ENCODE measurements around the gene EVC2. TPM values are rescaled to one million over a fixed set of nuclear protein-coding genes. Genes with fewer than 3 reads are reported as not detected.
A peak's percentile ranks its signal among the peaks of the same experiment; 100 is the strongest.

The EVC2 gene
- total and polyA plus RNA-seq, 2 of the 13 experiments (the other 11 are each of a cell fraction or from before 2014, with no cell fraction given), result not detected

DNA sequence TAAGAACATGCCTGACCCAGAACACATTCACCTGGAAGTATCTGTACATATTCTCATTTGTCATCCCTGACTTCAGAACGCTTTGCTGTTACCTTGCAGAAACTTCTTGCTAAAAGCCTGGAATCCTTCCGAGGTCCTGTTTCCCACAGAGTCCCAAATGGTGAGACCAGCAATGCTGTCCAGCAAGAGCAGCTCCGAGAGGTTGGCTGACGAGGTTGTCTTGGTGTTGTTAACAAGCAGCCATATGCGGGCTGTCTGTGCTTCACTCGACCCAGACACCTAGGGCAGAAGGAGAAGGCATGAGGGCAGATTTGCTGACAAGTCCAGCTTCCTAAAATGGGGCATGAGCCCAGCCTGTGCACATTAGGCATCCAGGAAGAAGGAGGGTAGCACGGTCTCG lies 19.3 kb downstream of the EVC2 start:
- Histone ChIP-seq H3K4me1 (ENCODE audit: insufficient read depth, low read length) (no peaks in the 10 kb centered on the region), H3K4me2 (ENCODE audit: low read depth, low read length) (no peak overlapping the region), H3K27me3 (ENCODE audit: control insufficient read depth in 1 of 2, insufficient read depth in 2 of 2, low read length in 2 of 2) (peaks cover 0 to 6% of the 10 kb centered on the region in 2 experiments; a peak in 2 of 5 replicates), H3K79me2 (ENCODE audit: insufficient read depth, low read length) (no peaks in the 10 kb centered on the region), H3K9ac (ENCODE audit: insufficient read depth, low read depth, low read length) (no peak overlapping the region), H3K4me3 (replicated peaks in 1 of 3; ENCODE audit: insufficient read depth in 1 of 3, low read depth in 2 of 3, low read length in 3 of 3) (no peak overlapping the region), H3K27ac (ENCODE audit: extremely low read length, insufficient read depth, low read length) (no peak overlapping the region), H4K20me1 (ENCODE audit: insufficient read depth, low read length) (no peaks in the 10 kb centered on the region), H3K9me3 (ENCODE audit: low read length) (no peaks in the 10 kb centered on the region), H2AFZ (ENCODE audit: low read length) (no peak overlapping the region), H3K36me3 (replicated peaks in 1 of 2; ENCODE audit: control insufficient read depth in 1 of 2, insufficient read depth in 2 of 2, low read length in 2 of 2) (no peaks in the 10 kb centered on the region)
- no TSS peak for BruUV-seq (replicated peaks)
- ATAC-seq (no peak), FAIRE-seq (no peak), DNase-seq (ENCODE audit: low spot score) (no peak)
- 21% methylated on average over 7 of the region's 8 CpGs for WGBS (ENCODE audit: low lambda C conversion rate)
- POLR2A ChIA-PET, result no interaction called here
- in situ Hi-C loops (cut with HindIII; ENCODE audit: extremely low pct_ligation_motif_present, low pct_unique_long_range_greater_than_20kb), result no loop called here
- intact Hi-C loops (cut with micrococcal nuclease; ENCODE audit: unreplicated experiment), result no loop called here
- TF ChIP-seq, protein P1, sequence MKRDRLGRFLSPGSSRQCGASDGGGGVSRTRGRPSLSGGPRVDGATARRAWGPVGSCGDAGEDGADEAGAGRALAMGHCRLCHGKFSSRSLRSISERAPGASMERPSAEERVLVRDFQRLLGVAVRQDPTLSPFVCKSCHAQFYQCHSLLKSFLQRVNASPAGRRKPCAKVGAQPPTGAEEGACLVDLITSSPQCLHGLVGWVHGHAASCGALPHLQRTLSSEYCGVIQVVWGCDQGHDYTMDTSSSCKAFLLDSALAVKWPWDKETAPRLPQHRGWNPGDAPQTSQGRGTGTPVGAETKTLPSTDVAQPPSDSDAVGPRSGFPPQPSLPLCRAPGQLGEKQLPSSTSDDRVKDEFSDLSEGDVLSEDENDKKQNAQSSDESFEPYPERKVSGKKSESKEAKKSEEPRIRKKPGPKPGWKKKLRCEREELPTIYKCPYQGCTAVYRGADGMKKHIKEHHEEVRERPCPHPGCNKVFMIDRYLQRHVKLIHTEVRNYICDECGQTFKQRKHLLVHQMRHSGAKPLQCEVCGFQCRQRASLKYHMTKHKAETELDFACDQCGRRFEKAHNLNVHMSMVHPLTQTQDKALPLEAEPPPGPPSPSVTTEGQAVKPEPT (CRISPR knock-in tag; IDR thresholded peaks at IDR 0.05; ENCODE audit: low read depth), result no peak
- TF ChIP-seq, protein P2, sequence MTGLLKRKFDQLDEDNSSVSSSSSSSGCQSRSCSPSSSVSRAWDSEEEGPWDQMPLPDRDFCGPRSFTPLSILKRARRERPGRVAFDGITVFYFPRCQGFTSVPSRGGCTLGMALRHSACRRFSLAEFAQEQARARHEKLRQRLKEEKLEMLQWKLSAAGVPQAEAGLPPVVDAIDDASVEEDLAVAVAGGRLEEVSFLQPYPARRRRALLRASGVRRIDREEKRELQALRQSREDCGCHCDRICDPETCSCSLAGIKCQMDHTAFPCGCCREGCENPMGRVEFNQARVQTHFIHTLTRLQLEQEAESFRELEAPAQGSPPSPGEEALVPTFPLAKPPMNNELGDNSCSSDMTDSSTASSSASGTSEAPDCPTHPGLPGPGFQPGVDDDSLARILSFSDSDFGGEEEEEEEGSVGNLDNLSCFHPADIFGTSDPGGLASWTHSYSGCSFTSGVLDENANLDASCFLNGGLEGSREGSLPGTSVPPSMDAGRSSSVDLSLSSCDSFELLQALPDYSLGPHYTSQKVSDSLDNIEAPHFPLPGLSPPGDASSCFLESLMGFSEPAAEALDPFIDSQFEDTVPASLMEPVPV (CRISPR knock-in tag; IDR thresholded peaks at IDR 0.05), result no peak
- CTCF ChIA-PET (ENCODE audit: low intra/inter-chr PET ratio, low total read pairs), result no interaction called here

DNA sequence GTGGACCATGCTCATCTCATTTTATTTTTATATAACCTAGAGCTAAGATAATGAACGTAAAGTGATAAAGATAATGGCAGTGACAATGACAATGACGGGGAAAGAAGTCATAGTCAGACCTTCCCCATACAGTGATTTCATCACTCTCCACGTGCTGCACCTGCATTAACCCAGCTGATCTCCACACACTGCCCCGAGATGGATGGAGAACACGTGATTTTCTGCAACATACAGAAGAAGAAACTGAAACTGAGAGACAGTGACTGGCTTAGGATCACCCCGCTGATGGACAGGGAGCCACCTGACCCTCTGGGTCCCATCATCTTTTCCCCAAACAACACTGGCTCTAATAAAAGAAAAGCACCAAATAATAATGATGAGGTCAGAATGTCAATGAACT lies 22.0 kb downstream of the EVC2 start:
- Histone ChIP-seq H3K9me3 (ENCODE audit: low read length) (no peaks in the 10 kb centered on the region), H3K27me3 (ENCODE audit: control insufficient read depth in 1 of 2, insufficient read depth in 2 of 2, low read length in 2 of 2) (peaks cover 0 to 6% of the 10 kb centered on the region in 2 experiments; a peak in 2 of 5 replicates), H2AFZ (ENCODE audit: low read length) (no peak overlapping the region), H3K4me3 (replicated peaks in 1 of 3; ENCODE audit: insufficient read depth in 1 of 3, low read depth in 2 of 3, low read length in 3 of 3) (no peak overlapping the region), H3K4me2 (ENCODE audit: low read depth, low read length) (no peak overlapping the region), H3K36me3 (replicated peaks in 1 of 2; ENCODE audit: control insufficient read depth in 1 of 2, insufficient read depth in 2 of 2, low read length in 2 of 2) (no peaks in the 10 kb centered on the region), H3K9ac (ENCODE audit: insufficient read depth, low read depth, low read length) (no peak overlapping the region), H3K27ac (ENCODE audit: extremely low read length, insufficient read depth, low read length) (no peak overlapping the region), H3K4me1 (ENCODE audit: insufficient read depth, low read length) (no peaks in the 10 kb centered on the region), H4K20me1 (ENCODE audit: insufficient read depth, low read length) (no peaks in the 10 kb centered on the region), H3K79me2 (ENCODE audit: insufficient read depth, low read length) (no peaks in the 10 kb centered on the region)
- ChIA-PET POLR2A (no interaction called here), CTCF (ENCODE audit: low intra/inter-chr PET ratio, low total read pairs) (no interaction called here)
- ATAC-seq (no peak), DNase-seq (ENCODE audit: low spot score) (no peak), FAIRE-seq (no peak)
- in situ Hi-C loops (cut with HindIII; ENCODE audit: extremely low pct_ligation_motif_present, low pct_unique_long_range_greater_than_20kb), result no loop called here
- no TSS peak for BruUV-seq (replicated peaks)
- intact Hi-C loops (cut with micrococcal nuclease; ENCODE audit: unreplicated experiment), result no loop called here
- WGBS (ENCODE audit: low lambda C conversion rate), result 28% methylated on average over 6 of the region's 6 CpGs
- TF ChIP-seq, protein P3, sequence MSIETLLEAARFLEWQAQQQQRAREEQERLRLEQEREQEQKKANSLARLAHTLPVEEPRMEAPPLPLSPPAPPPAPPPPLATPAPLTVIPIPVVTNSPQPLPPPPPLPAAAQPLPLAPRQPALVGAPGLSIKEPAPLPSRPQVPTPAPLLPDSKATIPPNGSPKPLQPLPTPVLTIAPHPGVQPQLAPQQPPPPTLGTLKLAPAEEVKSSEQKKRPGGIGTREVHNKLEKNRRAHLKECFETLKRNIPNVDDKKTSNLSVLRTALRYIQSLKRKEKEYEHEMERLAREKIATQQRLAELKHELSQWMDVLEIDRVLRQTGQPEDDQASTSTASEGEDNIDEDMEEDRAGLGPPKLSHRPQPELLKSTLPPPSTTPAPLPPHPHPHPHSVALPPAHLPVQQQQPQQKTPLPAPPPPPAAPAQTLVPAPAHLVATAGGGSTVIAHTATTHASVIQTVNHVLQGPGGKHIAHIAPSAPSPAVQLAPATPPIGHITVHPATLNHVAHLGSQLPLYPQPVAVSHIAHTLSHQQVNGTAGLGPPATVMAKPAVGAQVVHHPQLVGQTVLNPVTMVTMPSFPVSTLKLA (IDR thresholded peaks at IDR 0.05), result peak; percentile 63
- TF ChIP-seq, protein P4, sequence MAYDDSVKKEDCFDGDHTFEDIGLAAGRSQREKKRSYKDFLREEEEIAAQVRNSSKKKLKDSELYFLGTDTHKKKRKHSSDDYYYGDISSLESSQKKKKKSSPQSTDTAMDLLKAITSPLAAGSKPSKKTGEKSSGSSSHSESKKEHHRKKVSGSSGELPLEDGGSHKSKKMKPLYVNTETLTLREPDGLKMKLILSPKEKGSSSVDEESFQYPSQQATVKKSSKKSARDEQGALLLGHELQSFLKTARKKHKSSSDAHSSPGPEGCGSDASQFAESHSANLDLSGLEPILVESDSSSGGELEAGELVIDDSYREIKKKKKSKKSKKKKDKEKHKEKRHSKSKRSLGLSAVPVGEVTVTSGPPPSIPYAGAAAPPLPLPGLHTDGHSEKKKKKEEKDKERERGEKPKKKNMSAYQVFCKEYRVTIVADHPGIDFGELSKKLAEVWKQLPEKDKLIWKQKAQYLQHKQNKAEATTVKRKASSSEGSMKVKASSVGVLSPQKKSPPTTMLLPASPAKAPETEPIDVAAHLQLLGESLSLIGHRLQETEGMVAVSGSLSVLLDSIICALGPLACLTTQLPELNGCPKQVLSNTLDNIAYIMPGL (CRISPR knock-in tag; IDR thresholded peaks at IDR 0.05; ENCODE audit: borderline replicate concordance in 1 of 2, low read depth in 1 of 2), result no peak
